ENCODE measurements around the gene HBA1. TPM values are rescaled to one million over a fixed set of nuclear protein-coding genes. Genes with fewer than 3 reads are reported as not detected.
"Not testable (repeated sequence)": the region's sequence is repeated elsewhere in the genome, so short reads cannot be mapped to it uniquely, and the experiment has no call there.

The HBA1 gene
- total and polyA plus RNA-seq, 2 of the 8 experiments (the other 6 are each of a cell fraction or from before 2014, with no cell fraction given) = 2.3 TPM

GRCh38 chr16:211631-212180 is 35.2 kb downstream of the HBA1 start:
- H3K4me2 ChIP-seq (ENCODE audit: insufficient read depth in 1 of 2, low read depth in 2 of 2, low read length in 2 of 2); DNase-seq (ENCODE audit: low read depth in 1 of 2, low spot score in 2 of 2); H3K79me1 ChIP-seq (ENCODE audit: low read depth, low read length); H3K4ac ChIP-seq (replicated peaks; ENCODE audit: insufficient read length, low read depth, low read length); H3K18ac ChIP-seq (ENCODE audit: extremely low read depth, low read length); H3K56ac ChIP-seq (replicated peaks; ENCODE audit: insufficient read length, low read depth, low read length); H4K5ac ChIP-seq (ENCODE audit: insufficient read length, low read depth, low read length); H3K14ac ChIP-seq (ENCODE audit: insufficient read length); H4K8ac ChIP-seq (ENCODE audit: extremely low read depth, insufficient read depth, low read length); H2BK12ac ChIP-seq (ENCODE audit: low read depth, low read length); H3K23ac ChIP-seq (ENCODE audit: insufficient read length); H2BK15ac ChIP-seq (ENCODE audit: low read length); H3K9me3 ChIP-seq (ENCODE audit: insufficient read depth in 2 of 2, low read depth in 1 of 2, low read length in 1 of 2); H3K27me3 ChIP-seq (replicated peaks in 1 of 4; ENCODE audit: control insufficient read depth in 3 of 4, extremely low read depth in 1 of 4, insufficient read depth in 3 of 4, low read length in 3 of 4); H3K23me2 ChIP-seq (ENCODE audit: low read depth, low read length); H4K91ac ChIP-seq (replicated peaks; ENCODE audit: insufficient read length, low read length); H2BK5ac ChIP-seq (ENCODE audit: low read depth, low read length); H3K27ac ChIP-seq (ENCODE audit: low read depth, low read length); H3K4me3 ChIP-seq (ENCODE audit: extremely low read depth in 1 of 4, insufficient read depth in 2 of 4, low read depth in 3 of 4, low read length in 4 of 4); H2BK120ac ChIP-seq (replicated peaks; ENCODE audit: low read depth, low read length); H3K9ac ChIP-seq (replicated peaks in 1 of 4; ENCODE audit: extremely low read depth in 1 of 4, low read depth in 3 of 4, low read length in 3 of 4); H2BK20ac ChIP-seq (ENCODE audit: low read length); H3K4me1 ChIP-seq (replicated peaks in 1 of 4; ENCODE audit: control insufficient read depth in 3 of 4, insufficient read depth in 4 of 4, low read length in 3 of 4); H2AFZ ChIP-seq (ENCODE audit: low read length); H2AK5ac ChIP-seq (ENCODE audit: low read depth, low read length); FAIRE-seq: not testable (repeated sequence)
- H4K20me1 ChIP-seq (replicated peaks in 1 of 2; ENCODE audit: control insufficient read depth in 1 of 2, insufficient read depth in 2 of 2, low read length in 2 of 2) = peaks cover 2 to 23% of the 10 kb centered on the region in 2 experiments
- peaks cover 0 to 56% of the 10 kb centered on the region in 2 experiments for H3K79me2 ChIP-seq (ENCODE audit: control insufficient read depth in 1 of 2, insufficient read depth in 2 of 2, low read length in 2 of 2)
- H3K36me3 ChIP-seq (ENCODE audit: control insufficient read depth in 2 of 4, insufficient read depth in 4 of 4, low read length in 3 of 4) = peaks cover 19 to 58% (median 31%) of the 10 kb centered on the region in 4 experiments
- WGBS, 2 experiments (ENCODE audit: extremely low coverage in 1 of 2, insufficient coverage in 1 of 2, insufficient read length in 1 of 2, insufficient replicate concordance in 2 of 2, low coverage in 1 of 2, low lambda C conversion rate in 2 of 2, missing lambda C conversion rate in 1 of 2) = 96% methylated on average over 14 of the region's 14 CpGs; no CpG with 5 or more reads in 1 of the 2 experiments
- CTCF ChIA-PET (ENCODE audit: partially characterized antibody) = interaction anchor here (1.2 to 1.6 kb wide), 2 partner anchors 22 to 105 kb away, joined by 3 read pairs; no protein-coding TSS in a partner anchor
- POLR2A ChIA-PET (ENCODE audit: partially characterized antibody) = interaction anchor here (1.5 to 34.3 kb wide), 2 partner anchors 13 to 14 kb away, joined by 3 to 348 read pairs; partner anchors contain the start of gene LUC7L
